ENCODE results near the gene MTMR3.

Gene MTMR3

GRCh38 chr22:29885610-29886009 is 2.6 kb downstream of the MTMR3 start:
- DNase-seq = no peak
- no peak overlapping the region for H3K4me2 ChIP-seq (ENCODE audit: low read depth, low read length)

GRCh38 chr22:29886596-29886995 is 3.6 kb downstream of the MTMR3 start:
- no peak overlapping the region for H2AFZ ChIP-seq (ENCODE audit: low read length)
- H3K27ac ChIP-seq (ENCODE audit: low read length) = no peak overlapping the region
- H3K9ac ChIP-seq (ENCODE audit: low read length) = no peak overlapping the region
- H3K4me2 ChIP-seq (ENCODE audit: low read depth, low read length) = no peak overlapping the region
- no peaks in the 10 kb centered on the region for H3K9me3 ChIP-seq (replicated peaks; ENCODE audit: insufficient read depth, low read length)
- H3K27me3 ChIP-seq (replicated peaks; ENCODE audit: insufficient read depth, low read length) = no peaks in the 10 kb centered on the region
- H4K20me1 ChIP-seq (ENCODE audit: insufficient read depth, low read length) = peaks cover 8% of the 10 kb centered on the region; the same call in 1 of the 2 replicates
- H3K79me2 ChIP-seq (ENCODE audit: low read length) = peaks cover 82% of the 10 kb centered on the region
- DNase-seq = no peak
- H3K4me1 ChIP-seq (ENCODE audit: low read length) = no peaks in the 10 kb centered on the region; the same call in 1 of the 2 replicates
- no peaks in the 10 kb centered on the region for H3K36me3 ChIP-seq (replicated peaks; ENCODE audit: insufficient read depth, low read length)
- H3F3A ChIP-seq (ENCODE audit: insufficient read depth, low read length) = no peaks in the 10 kb centered on the region
- no peaks in the 10 kb centered on the region for H3K9me2 ChIP-seq (replicated peaks; ENCODE audit: insufficient read depth, low read length)
- no peak overlapping the region for H3K4me3 ChIP-seq (ENCODE audit: low read length)
- TF ChIP-seq CTCF (IDR thresholded peaks at IDR 0.05; ENCODE audit: low read length) = no peak
- no peak for TF ChIP-seq EZH2phosphoT487 (IDR thresholded peaks at IDR 0.05; ENCODE audit: low read length)
- TF ChIP-seq EZH2 (optimal IDR thresholded peaks at IDR 0.05; ENCODE audit: low read depth, low read length) = no peak

More at GRCh38 chr22:29885610-29886009, 2.6 kb downstream of the MTMR3 start:
- Histone ChIP-seq H4K20me1 (ENCODE audit: insufficient read depth, low read length) (peaks cover 8% of the 10 kb centered on the region; the same call in 1 of the 2 replicates), H3K9me3 (replicated peaks; ENCODE audit: insufficient read depth, low read length) (no peaks in the 10 kb centered on the region), H3K36me3 (replicated peaks; ENCODE audit: insufficient read depth, low read length) (no peaks in the 10 kb centered on the region), H3F3A (ENCODE audit: insufficient read depth, low read length) (no peaks in the 10 kb centered on the region), H3K27me3 (replicated peaks; ENCODE audit: insufficient read depth, low read length) (no peaks in the 10 kb centered on the region), H3K9ac (ENCODE audit: low read length) (no peak overlapping the region), H3K79me2 (ENCODE audit: low read length) (peaks cover 74% of the 10 kb centered on the region), H2AFZ (ENCODE audit: low read length) (no peak overlapping the region), H3K4me1 (ENCODE audit: low read length) (no peaks in the 10 kb centered on the region; the same call in 1 of the 2 replicates), H3K27ac (ENCODE audit: low read length) (no peak overlapping the region), H3K9me2 (replicated peaks; ENCODE audit: insufficient read depth, low read length) (no peaks in the 10 kb centered on the region), H3K4me3 (ENCODE audit: low read length) (no peak overlapping the region)
- TF ChIP-seq EZH2 (optimal IDR thresholded peaks at IDR 0.05; ENCODE audit: low read depth, low read length) (no peak), EZH2phosphoT487 (IDR thresholded peaks at IDR 0.05; ENCODE audit: low read length) (no peak), CTCF (IDR thresholded peaks at IDR 0.05; ENCODE audit: low read length) (no peak)

- Histone ChIP-seq H3K27ac (ENCODE audit: low read length) (no peak overlapping the region), H3K27me3 (replicated peaks; ENCODE audit: insufficient read depth, low read length) (no peaks in the 10 kb centered on the region), H2AFZ (ENCODE audit: low read length) (no peak overlapping the region), H3K4me1 (ENCODE audit: low read length) (no peaks in the 10 kb centered on the region; the same call in 1 of the 2 replicates), H3K9me3 (replicated peaks; ENCODE audit: insufficient read depth, low read length) (no peaks in the 10 kb centered on the region), H3F3A (ENCODE audit: insufficient read depth, low read length) (no peaks in the 10 kb centered on the region), H3K4me2 (ENCODE audit: low read depth, low read length) (no peak overlapping the region), H3K4me3 (ENCODE audit: low read length) (no peak overlapping the region), H3K79me2 (ENCODE audit: low read length) (peaks cover 90% of the 10 kb centered on the region), H3K36me3 (replicated peaks; ENCODE audit: insufficient read depth, low read length) (no peaks in the 10 kb centered on the region), H4K20me1 (ENCODE audit: insufficient read depth, low read length) (peaks cover 8% of the 10 kb centered on the region; the same call in 1 of the 2 replicates), H3K9ac (ENCODE audit: low read length) (no peak overlapping the region), H3K9me2 (replicated peaks; ENCODE audit: insufficient read depth, low read length) (no peaks in the 10 kb centered on the region)
- TF ChIP-seq EZH2 (optimal IDR thresholded peaks at IDR 0.05; ENCODE audit: low read depth, low read length) = no peak
- TF ChIP-seq EZH2phosphoT487 (IDR thresholded peaks at IDR 0.05; ENCODE audit: low read length) = no peak
- no peak for TF ChIP-seq CTCF (IDR thresholded peaks at IDR 0.05; ENCODE audit: low read length)
- DNase-seq = no peak
These were observed 4.4 kb downstream of the MTMR3 start for GRCh38 chr22:29887358-29887757.

Measured in MM.1S (cell line).